PFSK-1 (cell line): ENCODE results near the gene UPF3B.

Source experiments
- POLR2AphosphoS5 ChIP-seq: IDR thresholded peaks from 2 replicates; pipeline ENCODE4 v1.6.1; 2012; ENCODE audit warnings: low read depth, mild to moderate bottlenecking, control low read depth, low read length, moderate library complexity
- TAF1 ChIP-seq: IDR thresholded peaks from 2 replicates; pipeline ENCODE4 v1.6.1; 2012; ENCODE audit warnings: low read length, control low read depth, borderline replicate concordance; ENCODE audit not compliant: insufficient read depth

GRCh38 chrX:119870626-119871131, 17.9 kb upstream of the UPF3B start:
- TF ChIP-seq POLR2AphosphoS5 (no peak), TAF1 (no peak)
